Lung (tissue), 12 donors: ENCODE data around the gene FBLN1. TPM values are rescaled to one million over a fixed set of nuclear protein-coding genes. Genes with fewer than 3 reads are reported as not detected.

Source experiments
- ATAC-seq: fragments of 200-7000 bp; cut with Tn5 transposase; one replicate; pipeline ENCODE4 v1.9.1; 2020; ENCODE audit warnings: moderate number of reproducible peaks; ENCODE audit not compliant: insufficient read depth, low FRiP score
- DNase-seq, 3 donors: peaks; one replicate each; pipeline ENCODE4 v3.0.0-alpha.2; 2013 to 2017
- H3K27ac ChIP-seq, 2 donors: one replicate each; pipeline ENCODE4 v1.5.1; 2013; ENCODE audit warnings: mild to moderate bottlenecking in 2 of 2, moderate library complexity in 2 of 2, control low read depth in 1 of 2, inconsistent platforms in 1 of 2, low read depth in 1 of 2, low read length in 1 of 2
- H3K27me3 ChIP-seq, 3 donors: one replicate each; pipeline ENCODE4 v1.5.1; 2013; ENCODE audit warnings: low read length in 2 of 3; ENCODE audit not compliant: control insufficient read depth in 3 of 3, insufficient read depth in 3 of 3
- H3K36me3 ChIP-seq, 4 donors: one replicate each; pipeline ENCODE4 v1.5.1; 2013; ENCODE audit warnings: low read length in 4 of 4, mild to moderate bottlenecking in 1 of 4, moderate library complexity in 1 of 4; ENCODE audit not compliant: control insufficient read depth in 4 of 4, insufficient read depth in 4 of 4
- H3K4me1 ChIP-seq, 5 donors: one replicate each; pipeline ENCODE4 v1.5.1; 2013; ENCODE audit warnings: low read length in 5 of 5, mild to moderate bottlenecking in 2 of 5, moderate library complexity in 1 of 5; ENCODE audit not compliant: control insufficient read depth in 5 of 5, insufficient read depth in 5 of 5
- H3K4me3 ChIP-seq: one replicate; pipeline ENCODE4 v1.5.1; 2013; ENCODE audit warnings: mild to moderate bottlenecking, control low read depth, moderate library complexity
- H3K9ac ChIP-seq, 2 donors: one replicate each; pipeline ENCODE4 v1.5.1; 2013; ENCODE audit warnings: low read length in 2 of 2, control low read depth in 1 of 2; ENCODE audit not compliant: insufficient read depth in 1 of 2
- H3K9me3 ChIP-seq, 4 donors: one replicate each; pipeline ENCODE4 v1.5.1; 2013; ENCODE audit warnings: low read length in 3 of 4, mild to moderate bottlenecking in 1 of 4, moderate library complexity in 1 of 4; ENCODE audit not compliant: control insufficient read depth in 4 of 4, insufficient read depth in 3 of 4
- WGBS, 2 donors: extraction: QIAGEN DNeasy Blood & Tissue Kit; methylation state at CpG; one replicate each; pipeline ENCODE4 v1.1.7; 2013; 5-methylcytosine and 5-hydroxymethylcytosine counted together
- polyA plus RNA-seq, 2 donors: library from polyadenylated mRNA; stranded (reverse); fragments of 200-250 nt; gene quantifications; one replicate each; pipeline ENCODE4 v1.2.1, GENCODE V29; 2013
- total RNA-seq, 2 donors: library from RNA; depleted of rRNA in 1 of 2; stranded (reverse); fragments of >200 nt in 1 of 2; gene quantifications; one replicate each; pipeline ENCODE4 v1.2.1, GENCODE V29; 2014 to 2021
- TF ChIP-seq, protein P1 (sequence below): IDR thresholded peaks from 2 replicates; pipeline ENCODE4 v1.5.1; 2012; ENCODE audit warnings: mild to moderate bottlenecking; ENCODE audit errors: control extremely low read depth, extremely low read depth
- donor health status: control.
- donor health status: control.
- donor health status: Bipolar disorder and iron deficiency.
- donor health status: healthy.
- donor health status: DM: yes; HTN: yes; CAD: no.

FBLN1 gene
- total and polyA plus RNA-seq, 4 donors: 82.7 to 357 (median 233) TPM

DNA sequence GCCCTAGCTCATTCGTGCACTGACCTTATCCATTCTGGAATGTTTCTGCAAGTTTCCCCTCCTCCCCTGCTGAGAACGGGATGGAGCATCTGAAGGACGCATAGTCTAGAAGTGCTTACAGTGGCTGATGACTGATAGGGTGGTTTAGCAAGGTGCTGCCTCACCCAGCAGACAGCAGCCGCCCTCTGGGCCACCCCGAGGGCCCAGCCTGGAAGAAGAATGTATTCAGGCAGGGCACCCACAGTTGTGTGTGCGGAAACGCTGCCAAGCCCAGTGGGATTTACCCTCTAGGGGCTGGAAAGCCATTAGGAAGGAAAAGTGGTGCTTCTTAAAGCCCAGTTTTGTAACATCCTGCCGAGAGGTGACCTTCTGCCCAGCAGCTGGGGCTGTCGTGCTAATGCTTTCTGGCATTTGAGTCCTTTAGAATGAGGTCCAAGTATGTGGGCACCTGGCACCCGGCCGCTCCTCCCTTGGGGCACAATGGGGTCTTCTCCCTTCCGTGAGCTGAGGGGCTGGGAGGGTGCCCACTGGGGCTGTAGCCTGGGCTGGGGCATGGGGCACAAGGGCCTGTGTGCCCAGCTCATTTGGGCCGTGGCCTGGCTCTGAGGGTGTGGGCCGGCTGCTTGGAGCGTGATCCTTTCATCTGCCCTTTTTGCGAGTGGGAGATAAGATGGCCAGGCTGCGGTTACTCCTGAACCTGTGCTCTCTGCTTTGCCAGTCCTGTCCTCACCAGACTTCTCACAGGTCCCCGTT lies 14.4 kb downstream of the FBLN1 start:
- DNase-seq: no peak
- H3K9me3 ChIP-seq: no peaks in the 10 kb centered on the region
- peak overlapping the region in 1 of 2 donors; percentile 52 for H3K27ac ChIP-seq
- TF ChIP-seq, protein P1, sequence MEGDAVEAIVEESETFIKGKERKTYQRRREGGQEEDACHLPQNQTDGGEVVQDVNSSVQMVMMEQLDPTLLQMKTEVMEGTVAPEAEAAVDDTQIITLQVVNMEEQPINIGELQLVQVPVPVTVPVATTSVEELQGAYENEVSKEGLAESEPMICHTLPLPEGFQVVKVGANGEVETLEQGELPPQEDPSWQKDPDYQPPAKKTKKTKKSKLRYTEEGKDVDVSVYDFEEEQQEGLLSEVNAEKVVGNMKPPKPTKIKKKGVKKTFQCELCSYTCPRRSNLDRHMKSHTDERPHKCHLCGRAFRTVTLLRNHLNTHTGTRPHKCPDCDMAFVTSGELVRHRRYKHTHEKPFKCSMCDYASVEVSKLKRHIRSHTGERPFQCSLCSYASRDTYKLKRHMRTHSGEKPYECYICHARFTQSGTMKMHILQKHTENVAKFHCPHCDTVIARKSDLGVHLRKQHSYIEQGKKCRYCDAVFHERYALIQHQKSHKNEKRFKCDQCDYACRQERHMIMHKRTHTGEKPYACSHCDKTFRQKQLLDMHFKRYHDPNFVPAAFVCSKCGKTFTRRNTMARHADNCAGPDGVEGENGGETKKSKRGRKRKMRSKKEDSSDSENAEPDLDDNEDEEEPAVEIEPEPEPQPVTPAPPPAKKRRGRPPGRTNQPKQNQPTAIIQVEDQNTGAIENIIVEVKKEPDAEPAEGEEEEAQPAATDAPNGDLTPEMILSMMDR: no peak
- no peak for ATAC-seq
- WGBS, 2 donors: 65 to 83% methylated on average over 18 of the region's 18 CpGs
- peaks cover 0 to 48% (median 18%) of the 10 kb centered on the region in 4 donors for H3K36me3 ChIP-seq
- H3K4me1 ChIP-seq: peaks cover 0 to 49% (median 12%) of the 10 kb centered on the region in 5 donors
- no peak overlapping the region for H3K4me3 ChIP-seq
- H3K9ac ChIP-seq: no peak overlapping the region
- H3K27me3 ChIP-seq: no peaks in the 10 kb centered on the region

DNA sequence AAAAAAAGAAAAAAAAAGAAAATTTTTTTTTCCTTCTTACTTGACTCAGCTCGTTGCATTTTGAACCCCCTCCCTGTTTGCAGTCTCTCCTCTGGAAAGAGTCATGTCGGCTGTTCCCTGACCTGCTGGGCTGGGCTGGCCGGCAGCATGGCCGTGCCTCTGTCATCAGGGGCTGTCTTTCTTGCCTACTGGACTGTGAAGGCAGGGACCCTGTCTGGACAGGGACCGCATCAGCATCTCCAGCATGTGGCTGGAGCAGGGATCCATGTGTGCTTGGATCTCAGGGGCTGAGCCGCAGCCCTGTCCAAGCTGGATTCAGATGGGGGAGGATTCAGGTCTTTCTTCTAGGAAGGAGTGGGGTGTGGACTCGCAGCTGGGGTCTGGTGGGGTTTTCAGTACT lies 15.5 kb downstream of the FBLN1 start:
- Histone ChIP-seq H3K27me3 (no peaks in the 10 kb centered on the region), H3K9me3 (no peaks in the 10 kb centered on the region), H3K27ac (peak overlapping the region in 1 of 2 donors; percentile 35), H3K36me3 (peaks cover 0 to 57% (median 24%) of the 10 kb centered on the region in 4 donors), H3K4me3 (no peak overlapping the region), H3K4me1 (peaks cover 0 to 39% (median 7%) of the 10 kb centered on the region in 5 donors), H3K9ac (no peak overlapping the region)
- ATAC-seq (no peak), DNase-seq (no peak)
- WGBS, 2 donors: 82 to 89% methylated on average over 7 of the region's 7 CpGs
- TF ChIP-seq, protein P1: no peak

DNA sequence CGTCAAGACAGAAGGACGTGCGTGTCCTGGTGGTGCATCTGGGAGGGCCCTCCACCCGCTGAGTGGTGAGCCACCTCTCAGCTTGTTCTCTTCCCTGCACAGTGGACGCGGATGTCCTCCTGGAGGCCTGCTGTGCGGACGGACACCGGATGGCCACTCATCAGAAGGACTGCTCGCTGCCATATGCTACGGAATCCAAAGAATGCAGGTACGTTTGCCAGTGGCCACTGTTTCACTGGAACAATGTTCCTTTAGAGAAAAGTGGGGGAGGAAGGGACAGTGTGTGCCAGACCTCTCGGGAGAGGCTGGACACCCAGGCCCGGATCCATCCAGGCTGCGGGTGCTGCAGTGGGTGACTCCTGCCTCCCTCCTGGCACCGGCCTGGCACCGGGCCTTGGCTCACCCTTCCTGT lies 15.9 kb downstream of the FBLN1 start:
- TF ChIP-seq, protein P1: no peak
- peaks cover 0 to 57% (median 25%) of the 10 kb centered on the region in 4 donors for H3K36me3 ChIP-seq
- WGBS, 2 donors: 68 to 79% methylated on average over 17 of the region's 17 CpGs
- H3K9ac ChIP-seq: no peak overlapping the region
- H3K27me3 ChIP-seq: no peaks in the 10 kb centered on the region
- DNase-seq (no peak), ATAC-seq (no peak)
- peaks cover 0 to 35% (median 7%) of the 10 kb centered on the region in 5 donors for H3K4me1 ChIP-seq
- peak overlapping the region in 1 of 2 donors; percentile 35 for H3K27ac ChIP-seq
- no peak overlapping the region for H3K4me3 ChIP-seq
- no peaks in the 10 kb centered on the region for H3K9me3 ChIP-seq
